Measurements from ENCODE around the gene HSPB7. TPM values are rescaled to one million over a fixed set of nuclear protein-coding genes. Genes with fewer than 3 reads are reported as not detected.
"Not testable (repeated sequence)": the region's sequence is repeated elsewhere in the genome, so short reads cannot be mapped to it uniquely, and the experiment has no call there.

HSPB7 gene
- total RNA-seq, 1 donor from 2014 or later = 19.4 TPM

GRCh38 chr1:16064536-16065268 is 46.9 kb upstream of the HSPB7 start:
- Histone ChIP-seq H3K27me3 (no peaks in the 10 kb centered on the region), H3K9me3 (no peaks in the 10 kb centered on the region), H3K4me3 (no peak overlapping the region), H3K27ac (peak overlapping the region; percentile 63), H3K36me3 (no peaks in the 10 kb centered on the region), H3K4me1 (peaks cover 17% of the 10 kb centered on the region)
- DNase-seq (ENCODE audit: extremely low spot score in 2 of 2) = no peak
- TF ChIP-seq POLR2A (IDR thresholded peaks at IDR 0.05) (no peak), POLR2AphosphoS5 (IDR thresholded peaks at IDR 0.05; ENCODE audit: insufficient read depth in 1 of 2, low read depth in 1 of 2) (peak in 1 of 2 donors; percentile 18)
- intact Hi-C loops (cut with DNase I) = no loop called here

GRCh38 chr1:16063921-16064320 is 46.1 kb upstream of the HSPB7 start:
- Histone ChIP-seq H3K4me1 (peaks cover 17% of the 10 kb centered on the region), H3K36me3 (no peaks in the 10 kb centered on the region), H3K9me3 (no peaks in the 10 kb centered on the region), H3K27ac (peak overlapping the region; percentile 63), H3K4me3 (no peak overlapping the region), H3K27me3 (no peaks in the 10 kb centered on the region)
- no peak for DNase-seq (ENCODE audit: extremely low spot score in 2 of 2)
- no peak for TF ChIP-seq POLR2A (IDR thresholded peaks at IDR 0.05)
- no peak for TF ChIP-seq CTCF (IDR thresholded peaks at IDR 0.05)
- TF ChIP-seq POLR2AphosphoS5 (IDR thresholded peaks at IDR 0.05; ENCODE audit: insufficient read depth in 1 of 2, low read depth in 1 of 2) = no peak
- intact Hi-C loops (cut with DNase I) = no loop called here

GRCh38 chr1:16063226-16063829 is 45.5 kb upstream of the HSPB7 start:
- no peaks in the 10 kb centered on the region for H3K9me3 ChIP-seq
- H3K4me3 ChIP-seq = no peak overlapping the region
- peak overlapping the region; percentile 63 for H3K27ac ChIP-seq
- H3K4me1 ChIP-seq = peaks cover 17% of the 10 kb centered on the region
- DNase-seq (ENCODE audit: extremely low spot score in 2 of 2) = no peak
- TF ChIP-seq POLR2A (IDR thresholded peaks at IDR 0.05) (no peak), CTCF (IDR thresholded peaks at IDR 0.05) (no peak), POLR2AphosphoS5 (IDR thresholded peaks at IDR 0.05; ENCODE audit: insufficient read depth in 1 of 2, low read depth in 1 of 2) (no peak)
- intact Hi-C loops (cut with DNase I) = no loop called here
- no peaks in the 10 kb centered on the region for H3K36me3 ChIP-seq
- no peaks in the 10 kb centered on the region for H3K27me3 ChIP-seq

GRCh38 chr1:16062687-16063075 is 44.8 kb upstream of the HSPB7 start:
- H3K36me3 ChIP-seq; H3K4me3 ChIP-seq; H3K27ac ChIP-seq; H3K27me3 ChIP-seq; intact Hi-C loops (cut with DNase I); DNase-seq (ENCODE audit: extremely low spot score in 2 of 2); H3K9me3 ChIP-seq: not testable (repeated sequence)
- peaks cover 17% of the 10 kb centered on the region for H3K4me1 ChIP-seq

- H3K9me3 ChIP-seq; DNase-seq (ENCODE audit: extremely low spot score in 2 of 2); H3K27me3 ChIP-seq; H3K27ac ChIP-seq; H3K4me3 ChIP-seq; intact Hi-C loops (cut with DNase I); H3K36me3 ChIP-seq: not testable (repeated sequence)
- H3K4me1 ChIP-seq = peaks cover 17% of the 10 kb centered on the region
Observed at GRCh38 chr1:16061989-16062686, 44.3 kb upstream of the HSPB7 start.

GRCh38 chr1:16061266-16061665 is 43.4 kb upstream of the HSPB7 start:
- Histone ChIP-seq H3K36me3 (no peaks in the 10 kb centered on the region), H3K27me3 (no peaks in the 10 kb centered on the region), H3K4me1 (peaks cover 17% of the 10 kb centered on the region), H3K4me3 (no peak overlapping the region), H3K27ac (no peak overlapping the region), H3K9me3 (no peaks in the 10 kb centered on the region)
- DNase-seq (ENCODE audit: extremely low spot score in 2 of 2) = no peak
- intact Hi-C loops (cut with DNase I) = no loop called here
- TF ChIP-seq POLR2AphosphoS5 (IDR thresholded peaks at IDR 0.05; ENCODE audit: insufficient read depth in 1 of 2, low read depth in 1 of 2) (no peak), POLR2A (IDR thresholded peaks at IDR 0.05) (no peak)

GRCh38 chr1:16058394-16059120 is 40.7 kb upstream of the HSPB7 start:
- DNase-seq (ENCODE audit: extremely low spot score in 2 of 2); H3K27me3 ChIP-seq; H3K4me3 ChIP-seq; H3K4me1 ChIP-seq; H3K9me3 ChIP-seq; H3K27ac ChIP-seq; H3K36me3 ChIP-seq: not testable (repeated sequence)
- intact Hi-C loops (cut with DNase I) = loop anchor here (10.0 kb wide), 1 partner anchor 54 kb away; the partner anchor contains the start of gene SRARP

GRCh38 chr1:16057314-16057915 is 39.6 kb upstream of the HSPB7 start:
- not testable (repeated sequence) for H3K4me1 ChIP-seq; H3K36me3 ChIP-seq; H3K27me3 ChIP-seq; H3K4me3 ChIP-seq; H3K9me3 ChIP-seq; DNase-seq (ENCODE audit: extremely low spot score in 2 of 2); H3K27ac ChIP-seq
- intact Hi-C loops (cut with DNase I) = loop anchor here (2.0 to 10.0 kb wide), 2 partner anchors 25 to 53 kb away; partner anchors contain the start of gene SRARP

- not testable (repeated sequence) for H3K9me3 ChIP-seq; H3K27ac ChIP-seq; H3K4me1 ChIP-seq; H3K36me3 ChIP-seq; H3K4me3 ChIP-seq; DNase-seq (ENCODE audit: extremely low spot score in 2 of 2); H3K27me3 ChIP-seq
- intact Hi-C loops (cut with DNase I) = loop anchor here (2.0 to 10.0 kb wide), 2 partner anchors 24 to 52 kb away; partner anchors contain the start of gene SRARP
Observed at GRCh38 chr1:16056521-16056912, 38.7 kb upstream of the HSPB7 start.

All from vagina (tissue), 2 donors.